Occipital lobe (tissue), 2 donors: ENCODE results near the gene ITSN1. TPM values are rescaled to one million over a fixed set of nuclear protein-coding genes. Genes with fewer than 3 reads are reported as not detected.

Experiments
- DNase-seq: peaks from one replicate; lab custom pipeline; 2025; lab: John Stamatoyannopoulos, UW
- total RNA-seq: library from RNA; depleted of rRNA; stranded (reverse); fragments of >200 nt; gene quantifications from one replicate; pipeline ENCODE4 v1.2.3, GENCODE V29; 2014

Gene ITSN1
- total RNA-seq, 1 donor from 2014 or later, result 77.8 TPM

DNA sequence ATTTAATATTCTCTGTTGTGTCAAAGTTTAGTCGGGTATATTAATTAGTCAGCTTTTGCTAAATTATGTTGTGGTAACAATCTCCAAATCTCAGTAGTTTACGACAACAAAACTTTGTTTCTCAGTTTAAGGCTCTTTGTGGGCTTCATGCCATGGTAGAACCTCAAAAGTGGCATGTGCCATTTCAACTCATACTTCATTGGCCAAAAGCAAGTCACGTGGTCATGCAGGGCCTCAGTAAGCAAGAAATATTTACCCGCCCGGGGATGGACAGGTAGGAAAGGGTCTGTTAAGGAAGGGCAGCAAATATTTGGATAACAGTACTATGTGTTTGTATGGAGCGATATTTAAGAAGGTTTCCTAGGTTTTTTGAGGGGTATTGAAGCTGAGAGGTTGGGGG lies 38.6 kb downstream of the ITSN1 start:
- no peak for DNase-seq

DNA sequence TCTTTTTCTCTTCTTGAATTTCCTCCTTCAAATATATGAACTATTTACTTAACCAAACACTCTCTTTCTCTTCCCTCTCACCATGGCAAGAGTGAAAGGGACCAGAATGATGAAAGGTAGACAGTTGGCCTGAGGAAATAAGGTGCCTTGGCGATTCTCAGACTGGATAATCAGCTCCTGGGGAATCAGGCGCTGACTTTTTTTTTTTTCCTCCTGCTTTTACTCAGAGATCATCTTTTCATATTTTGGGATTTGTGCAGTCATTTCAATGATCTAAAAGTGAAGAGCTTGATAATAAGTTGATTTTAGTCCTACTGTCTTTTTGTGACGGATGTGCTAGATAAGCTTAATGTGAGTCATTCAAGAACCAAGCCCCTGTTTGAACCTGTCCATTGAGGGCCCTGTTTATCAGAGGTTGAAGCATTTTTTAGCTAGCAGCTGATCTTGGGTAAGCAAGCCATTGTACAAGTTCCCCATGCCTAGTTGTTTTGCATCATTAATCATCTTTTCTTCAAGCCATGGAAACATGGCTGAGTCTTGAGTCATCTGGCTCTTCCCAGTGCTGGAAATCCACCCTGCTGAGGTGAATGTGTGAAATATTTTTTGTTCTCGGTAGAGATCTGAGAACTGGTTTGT lies 40.8 kb downstream of the ITSN1 start:
- DNase-seq, result no peak

DNA sequence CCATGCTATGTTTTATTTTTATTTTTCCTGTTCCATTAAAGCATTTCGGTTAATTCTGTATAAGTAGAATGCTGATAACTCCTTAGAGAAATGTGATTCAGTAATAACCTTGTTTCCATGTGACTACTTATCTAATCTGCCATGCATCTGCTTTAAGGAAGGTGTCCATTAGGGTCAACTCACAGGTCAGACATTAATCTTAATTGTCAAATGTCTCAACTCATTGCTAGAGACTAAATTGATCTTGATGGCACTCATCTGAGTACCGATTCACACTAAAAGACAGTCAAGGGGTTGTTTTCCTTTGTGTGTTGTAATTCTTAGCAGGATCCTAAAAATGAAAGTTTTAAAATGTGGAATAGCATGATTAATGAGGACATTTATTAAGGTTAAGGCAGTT lies 41.8 kb downstream of the ITSN1 start:
- DNase-seq, result no peak

DNA sequence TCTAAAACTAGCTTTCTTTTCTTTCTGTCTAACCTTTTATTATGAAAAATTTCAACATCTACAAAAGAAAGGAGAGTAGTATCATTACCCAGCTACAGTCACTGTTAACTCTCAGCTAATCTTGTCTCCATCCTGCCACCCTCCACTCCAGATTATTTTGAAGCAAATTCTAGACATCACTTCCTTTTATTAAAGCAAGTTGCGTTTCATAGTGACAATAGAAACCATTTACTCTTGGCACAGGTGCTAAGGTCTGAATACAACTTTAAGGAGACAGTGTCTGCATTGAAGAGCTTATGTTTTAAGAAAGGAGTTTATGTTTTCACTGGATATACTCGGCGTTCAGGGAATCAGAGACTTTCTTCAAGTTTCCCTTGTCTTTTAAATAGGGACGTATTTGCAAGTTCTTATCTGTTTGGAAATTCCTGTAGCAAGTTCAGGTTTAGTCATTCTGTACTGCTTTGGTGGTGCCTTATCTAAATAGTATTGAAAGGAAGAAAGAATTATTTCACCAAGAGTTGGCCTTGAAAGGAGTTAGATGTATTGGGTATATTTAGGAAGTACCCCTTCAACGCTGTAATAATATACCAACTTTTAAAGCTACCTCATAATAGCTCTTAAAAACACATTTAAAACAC lies 42.7 kb downstream of the ITSN1 start:
- DNase-seq, result no peak

DNA sequence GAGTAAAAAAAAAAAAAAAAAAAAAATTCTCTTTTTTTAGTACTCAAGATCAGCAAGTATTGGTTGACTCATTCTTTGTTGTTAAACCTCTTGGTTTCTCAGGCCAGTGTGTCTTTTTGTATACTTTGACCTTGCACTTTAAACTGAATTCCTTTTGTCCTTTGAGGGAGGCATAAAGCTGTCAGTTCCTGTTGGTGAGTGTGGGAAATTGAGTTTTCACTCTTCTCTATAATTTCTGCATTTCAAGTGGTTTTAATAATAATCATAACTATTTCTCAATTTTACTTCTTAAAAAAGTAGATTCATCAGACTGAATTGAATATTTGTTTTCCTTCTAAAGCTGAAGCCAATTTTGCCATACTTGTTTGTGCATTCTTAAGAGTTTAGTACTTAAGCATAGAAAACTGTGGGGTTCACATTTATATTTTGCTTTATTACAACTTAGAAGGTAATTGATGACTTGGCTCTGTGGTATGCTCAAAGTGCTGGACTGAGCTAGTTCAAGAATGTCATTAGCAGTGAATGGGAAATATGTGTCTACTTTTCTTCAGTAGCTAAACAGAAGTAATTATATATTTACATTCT lies 43.4 kb downstream of the ITSN1 start:
- DNase-seq, result no peak

DNA sequence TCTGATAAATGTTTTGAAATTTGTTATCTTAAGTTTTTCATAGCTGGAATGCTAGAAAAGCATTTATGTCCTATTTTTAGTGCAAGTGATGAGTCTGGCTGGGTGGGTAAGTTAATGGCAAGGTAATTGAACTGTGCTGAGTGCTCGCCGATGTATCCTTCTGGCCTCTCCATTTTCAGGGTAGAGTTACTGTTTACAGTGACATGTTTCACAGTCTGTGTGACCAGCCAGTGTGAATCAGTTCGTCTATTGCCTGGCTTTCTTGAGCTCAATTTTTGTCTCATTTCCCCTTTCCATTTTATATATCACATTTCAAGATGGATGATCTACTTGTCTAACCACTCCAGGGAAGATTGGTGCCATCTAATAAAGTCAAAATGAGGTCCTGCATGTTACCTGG lies 44.1 kb downstream of the ITSN1 start:
- DNase-seq, result no peak

DNA sequence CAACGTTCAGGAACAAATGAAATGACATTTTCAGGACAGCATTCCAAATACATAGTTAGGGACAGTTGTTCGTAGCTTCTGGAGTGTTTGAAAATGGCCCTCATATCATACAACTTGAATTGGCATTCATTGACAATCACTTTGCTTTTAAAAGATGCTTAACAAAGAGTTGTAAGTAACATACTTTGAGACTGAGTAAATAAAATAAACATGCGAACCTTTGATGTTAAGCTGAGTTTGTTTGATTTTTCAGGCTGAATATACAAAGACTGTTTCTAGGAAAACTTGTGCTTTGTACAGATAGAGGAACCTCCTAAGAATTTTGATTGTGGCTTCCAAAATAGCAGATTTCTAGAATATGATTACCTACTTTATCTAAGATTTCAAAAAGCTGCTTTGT lies 45.3 kb downstream of the ITSN1 start:
- DNase-seq, result no peak

DNA sequence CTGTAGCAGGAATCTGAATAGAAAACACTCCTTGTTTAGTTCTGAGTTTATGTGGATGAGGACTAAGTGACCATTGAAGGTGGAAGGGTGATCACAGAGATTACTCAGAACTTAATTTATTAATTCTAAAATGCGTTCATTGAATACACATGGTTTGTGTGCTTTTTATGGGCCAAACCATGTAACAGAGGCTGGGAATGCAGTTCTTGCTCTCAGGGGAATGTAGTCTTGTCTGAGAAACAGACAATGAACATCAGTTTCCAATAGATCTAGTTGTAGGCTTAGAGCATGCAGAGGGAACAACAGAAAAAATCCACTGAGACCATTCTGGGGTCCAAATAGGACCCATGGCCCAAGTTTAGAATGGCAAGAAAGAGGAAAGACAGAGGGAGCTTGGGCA lies 46.1 kb downstream of the ITSN1 start:
- DNase-seq, result no peak

DNA sequence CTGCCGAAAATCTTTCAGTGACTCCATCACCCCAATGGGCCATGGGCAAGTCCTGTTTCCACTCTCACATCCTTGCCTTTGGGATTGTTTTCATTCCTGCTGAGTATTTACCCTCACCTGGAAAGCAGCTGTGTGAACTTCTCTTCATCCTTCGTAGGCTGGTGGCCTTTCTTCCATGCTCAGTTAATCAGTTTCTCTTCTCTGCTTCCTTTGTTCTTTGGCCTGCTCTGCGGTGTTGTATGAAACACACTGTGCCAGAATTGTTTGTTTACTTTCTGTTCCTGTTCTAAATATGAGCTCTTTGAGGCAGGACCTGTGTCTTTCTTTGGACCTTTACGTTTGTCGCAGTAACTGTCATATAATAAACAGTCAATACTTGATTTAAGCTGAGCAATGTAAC lies 48.6 kb downstream of the ITSN1 start:
- DNase-seq, result no peak

DNA sequence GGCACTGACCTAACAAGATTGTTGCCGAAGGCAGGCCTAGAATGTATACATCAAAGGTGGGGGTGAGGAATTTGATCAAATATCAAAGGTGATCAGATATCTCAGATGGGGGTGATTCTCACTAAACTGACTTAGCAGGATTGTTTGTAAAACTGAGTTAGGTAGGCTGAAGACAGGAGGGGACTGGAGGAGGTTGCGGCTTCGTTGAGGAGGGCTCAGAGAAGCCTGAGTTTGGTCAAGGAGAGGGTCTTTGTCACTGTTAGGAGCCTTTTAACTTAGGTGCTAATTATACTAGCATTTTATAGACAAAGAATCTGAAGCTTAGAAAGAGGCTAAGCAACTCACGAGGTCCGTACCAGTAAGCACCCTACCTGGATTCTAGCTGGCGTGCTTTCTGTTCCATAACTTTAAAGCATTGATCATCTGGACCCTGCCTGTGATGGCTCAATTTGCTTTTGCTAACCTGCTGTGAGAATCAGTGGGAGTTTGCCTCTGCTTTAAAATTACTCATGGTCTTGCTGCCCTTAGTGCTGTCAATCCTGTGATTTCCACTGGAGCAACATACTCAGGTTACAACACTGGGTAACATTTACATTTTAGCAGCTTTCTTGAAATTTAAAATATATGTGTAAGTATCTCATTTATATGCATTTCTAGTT lies 49.8 kb downstream of the ITSN1 start:
- DNase-seq, result no peak

DNA sequence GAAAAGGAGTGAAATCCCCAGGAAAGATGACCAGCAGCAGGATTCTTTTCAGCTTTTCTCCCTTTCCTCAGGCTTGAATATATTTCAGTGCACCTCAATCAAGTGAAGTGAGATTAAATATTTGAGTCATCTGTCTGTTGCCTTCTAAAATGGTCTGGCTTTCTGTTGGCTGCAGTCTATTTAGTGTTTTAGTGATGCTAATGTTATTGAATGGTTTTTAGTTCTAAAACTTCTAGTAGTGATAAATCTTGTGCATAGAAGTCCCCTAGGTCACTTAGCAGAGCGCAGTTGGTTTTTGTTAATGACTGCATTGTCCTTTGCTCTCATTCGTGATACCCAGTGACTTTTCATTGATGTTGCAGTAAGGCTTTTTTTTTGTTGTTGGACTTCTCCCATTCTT lies 53.5 kb downstream of the ITSN1 start:
- DNase-seq, result no peak

DNA sequence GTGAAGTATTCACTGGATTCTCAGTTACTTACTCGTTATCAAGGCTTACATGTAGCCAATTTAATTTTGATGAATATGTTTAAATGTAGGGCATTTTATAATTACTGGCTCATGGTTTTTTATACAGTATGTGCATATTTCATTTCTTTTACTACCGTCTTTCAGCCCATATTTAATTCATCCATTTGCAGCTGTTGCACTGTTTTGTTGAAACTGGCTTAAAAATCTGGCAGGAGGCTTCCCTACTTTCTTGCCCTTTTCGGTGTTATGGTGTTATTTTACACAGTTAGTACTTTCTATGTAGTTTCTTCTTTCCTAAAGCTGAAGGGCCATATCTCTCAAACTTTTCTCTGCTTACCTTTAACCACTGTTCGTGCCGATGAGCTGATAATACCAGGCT lies 54.2 kb downstream of the ITSN1 start:
- DNase-seq, result no peak

DNA sequence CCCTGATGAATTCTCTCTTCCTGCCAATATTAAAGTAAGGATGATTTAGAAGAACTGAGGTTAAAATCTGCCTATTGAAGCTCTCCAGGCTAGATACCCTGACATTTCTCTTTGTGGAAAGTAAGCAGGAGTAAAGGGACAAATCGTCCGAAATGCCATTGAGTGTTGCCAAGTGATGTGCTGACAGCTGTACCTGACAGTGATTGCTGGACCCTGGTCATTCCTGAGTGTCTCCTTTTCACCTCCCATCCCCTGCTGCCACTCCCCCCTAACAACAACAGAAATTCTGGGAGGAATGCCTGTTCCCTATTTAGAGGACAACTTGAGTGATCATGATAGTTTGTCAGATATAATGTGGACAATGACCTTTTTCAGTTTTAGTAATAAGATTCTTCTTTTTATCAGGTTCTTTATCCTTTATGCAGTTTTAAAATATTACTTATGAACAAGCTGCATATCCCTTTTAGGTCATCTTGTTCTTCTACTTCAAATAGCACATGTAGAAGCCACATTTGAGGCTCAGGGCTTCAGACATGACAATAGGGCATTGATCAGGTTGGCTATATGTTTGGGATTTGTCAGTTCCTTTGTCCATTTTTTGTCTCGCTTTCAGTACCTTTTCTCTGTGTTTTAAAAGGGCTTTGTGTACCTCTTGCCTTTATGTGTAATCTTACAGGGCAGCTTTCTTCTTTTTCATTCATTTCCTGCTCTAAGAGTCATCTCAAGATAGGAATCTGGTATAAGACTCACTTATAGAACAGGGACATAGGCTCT lies 56.0 kb downstream of the ITSN1 start:
- no peak for DNase-seq

DNA sequence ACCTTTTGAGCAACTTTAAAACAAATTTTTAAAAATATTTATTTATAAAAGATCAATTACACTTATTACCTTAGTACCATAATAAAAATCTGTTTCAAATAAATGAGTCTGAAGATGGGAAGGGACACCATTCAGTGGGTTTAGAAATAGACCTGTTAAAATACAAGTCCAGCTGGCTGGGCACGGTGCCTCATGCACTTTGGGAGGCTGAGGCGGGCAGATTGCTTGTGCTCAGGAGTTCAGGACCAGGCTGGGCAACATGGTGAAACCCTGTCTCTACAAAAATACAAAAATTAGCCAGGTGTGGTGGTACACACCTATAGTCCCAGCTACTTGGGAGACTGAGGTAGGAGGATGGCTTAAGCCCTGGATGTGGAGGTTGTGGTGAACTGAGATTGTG lies 57.0 kb downstream of the ITSN1 start:
- DNase-seq, result no peak

DNA sequence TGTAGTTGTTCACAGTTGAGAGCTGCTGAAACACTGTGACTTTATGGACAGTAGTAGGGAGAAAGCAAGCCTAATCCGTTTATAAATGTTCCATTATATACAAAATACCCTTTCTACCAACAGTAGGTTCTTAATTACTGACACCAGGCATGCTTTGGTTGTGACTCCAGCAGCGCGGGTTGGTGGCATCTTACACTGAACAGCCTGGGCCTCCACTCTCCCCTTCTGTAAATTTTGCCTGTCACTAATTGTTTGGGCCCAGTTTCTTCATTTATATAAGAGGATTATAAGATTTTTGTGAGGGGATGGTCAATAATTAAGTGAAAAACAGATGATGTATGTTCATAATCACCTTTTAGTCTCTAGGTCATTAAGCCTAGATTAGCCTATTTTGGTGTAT lies 58.2 kb downstream of the ITSN1 start:
- no peak for DNase-seq

DNA sequence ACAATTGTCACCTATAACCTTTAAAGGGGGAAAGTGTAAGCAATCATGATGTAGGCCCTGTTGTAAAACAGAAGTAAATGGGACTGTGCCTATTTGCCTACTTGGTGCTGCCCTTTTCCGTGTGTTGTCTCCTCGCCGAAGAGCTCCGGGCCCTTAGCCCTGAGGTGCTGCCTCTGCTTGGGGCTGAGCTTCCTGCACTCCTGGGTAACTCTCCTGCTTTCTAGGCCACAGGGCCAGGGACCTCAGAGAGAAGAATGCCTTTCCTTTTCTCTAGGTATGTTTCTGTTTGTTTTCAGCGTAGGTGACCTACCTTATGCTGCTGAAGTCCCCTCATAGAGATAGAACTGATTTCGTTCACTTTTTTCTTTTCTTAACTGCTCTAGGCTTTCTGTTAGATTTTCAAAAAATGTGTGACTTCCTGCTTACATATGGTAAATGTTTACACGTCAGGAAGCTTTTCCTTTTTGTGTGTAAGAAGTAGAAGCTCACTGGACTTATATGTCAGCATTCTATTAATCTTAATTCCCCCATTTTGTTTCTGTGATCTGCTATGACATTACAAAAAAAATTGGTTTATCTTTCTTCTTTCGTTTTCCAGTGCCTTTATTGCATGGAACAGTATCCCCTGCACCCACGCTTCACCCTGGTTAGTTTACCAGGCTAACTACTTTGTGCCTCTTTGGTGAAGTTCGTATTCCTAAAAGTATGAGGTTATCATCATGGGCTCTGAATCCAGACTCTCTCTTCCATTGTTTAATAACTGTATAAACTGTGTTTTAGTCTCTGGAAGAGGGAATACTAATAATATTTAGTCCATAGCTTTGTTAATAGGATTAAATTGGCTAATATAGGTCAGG lies 61.7 kb downstream of the ITSN1 start:
- no peak for DNase-seq

DNA sequence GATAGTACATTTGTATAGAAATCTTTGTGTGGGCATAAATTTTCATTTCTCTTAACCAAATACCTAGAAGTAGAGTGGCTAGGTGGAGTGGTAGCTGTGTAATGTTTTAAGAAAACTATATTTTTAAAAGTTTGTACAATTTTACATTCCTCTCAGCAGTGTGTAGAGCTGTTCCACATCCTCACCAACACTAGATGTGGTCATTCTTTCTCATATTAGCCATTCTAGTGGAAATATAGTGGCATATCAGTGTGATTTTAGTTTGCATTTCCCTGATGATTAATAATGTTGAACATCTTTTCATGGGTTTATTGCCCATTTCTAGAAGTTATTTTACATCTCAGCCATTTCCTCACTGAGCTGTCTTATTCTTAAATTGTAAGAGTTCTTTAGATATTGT lies 65.5 kb downstream of the ITSN1 start:
- DNase-seq, result no peak

DNA sequence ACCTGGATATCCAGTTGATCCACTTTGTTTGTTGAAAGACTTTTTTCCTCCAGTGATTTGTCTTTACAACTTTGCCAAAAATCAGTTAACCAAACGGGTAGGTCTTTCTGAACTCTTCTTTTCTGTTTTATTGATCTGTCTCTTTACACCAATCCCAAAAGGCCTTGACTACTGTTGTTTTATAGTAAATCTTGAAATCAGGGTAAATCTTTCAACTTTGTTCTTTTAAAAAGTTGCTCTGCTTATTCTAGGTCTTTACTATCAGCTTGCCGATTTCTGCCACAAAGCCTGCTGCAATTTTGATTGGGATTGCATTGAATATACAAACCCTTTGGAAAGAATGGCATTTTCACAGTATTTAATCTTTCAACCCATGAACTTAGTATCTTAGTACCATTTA lies 66.6 kb downstream of the ITSN1 start:
- DNase-seq, result no peak

DNA sequence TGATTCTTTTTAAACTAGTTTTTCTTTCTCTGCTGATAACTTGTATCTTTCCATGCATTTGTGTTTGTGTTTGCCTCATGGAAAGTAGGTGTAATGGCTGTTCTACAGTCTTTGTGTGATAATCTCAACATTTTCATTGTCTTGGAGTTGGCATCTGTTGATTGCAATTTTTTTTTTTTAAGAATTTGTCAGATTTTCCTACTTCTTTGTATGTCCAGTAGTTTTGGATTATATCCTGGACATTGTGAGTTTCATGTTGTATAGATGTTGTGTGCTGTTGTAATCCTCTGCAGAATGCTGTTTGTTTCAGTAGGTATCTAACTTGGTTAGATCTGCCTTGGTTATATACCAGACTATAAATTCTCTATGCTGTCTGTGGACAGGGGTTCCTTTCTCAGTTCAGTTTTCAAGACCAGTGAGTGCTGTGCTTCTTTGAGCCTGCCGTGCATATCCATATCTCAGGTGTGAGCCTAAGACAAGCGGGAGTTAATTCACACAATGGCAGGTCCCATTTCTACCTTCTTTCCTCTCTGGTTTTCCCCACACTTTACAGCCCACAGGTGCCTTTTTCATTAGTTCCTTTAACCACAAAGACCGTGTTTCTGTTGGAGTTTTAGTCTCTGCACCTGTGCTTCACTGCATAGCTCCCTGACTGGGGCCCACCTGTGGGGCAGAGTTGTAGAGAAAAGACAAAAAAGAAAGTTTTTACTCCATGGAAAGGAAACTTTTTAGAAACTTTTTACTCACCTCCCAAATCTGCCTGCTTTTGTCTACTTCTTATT lies 69.9 kb downstream of the ITSN1 start:
- no peak for DNase-seq

DNA sequence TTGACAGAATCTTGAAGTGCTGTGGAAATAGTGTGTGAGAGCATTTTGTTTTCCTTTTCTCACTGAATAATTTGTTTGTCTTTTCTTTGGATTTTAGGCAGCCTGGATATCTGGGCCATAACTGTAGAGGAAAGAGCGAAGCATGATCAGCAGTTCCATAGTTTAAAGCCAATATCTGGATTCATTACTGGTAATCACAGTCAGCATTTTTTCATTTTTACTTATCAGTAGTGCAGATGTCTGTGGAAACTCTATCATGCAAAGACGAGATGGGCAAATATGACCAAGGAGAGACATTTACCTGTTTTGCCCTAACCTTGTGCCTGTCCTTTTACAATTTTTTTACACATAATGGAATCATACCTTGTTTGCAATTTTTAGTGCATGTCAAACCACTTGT lies 78.8 kb downstream of the ITSN1 start:
- DNase-seq, result no peak
